Endothelial cell of umbilical vein (primary cell): ENCODE measurements around the gene S100P. TPM values are rescaled to one million over a fixed set of nuclear protein-coding genes. Genes with fewer than 3 reads are reported as not detected.
A peak's percentile ranks its signal among the peaks of the same experiment; 100 is the strongest.

ENCODE experiments used
- BruUV-seq: library from RNA; stranded (reverse); fragments of 400-500 nt; replicated peaks from 2 replicates; lab custom pipeline; 2021; lab: Mats Ljungman, UMichigan
- CTCF ChIA-PET: fragments of 300-600, 350-600 bp; sonication (Branson Sonifier 250); formaldehyde crosslinking; loops from one replicate; lab custom pipeline; 2021; ENCODE audit warnings: antibody characterized with exemption, inconsistent platforms; lab: Charles Lee
- POLR2A ChIA-PET: fragments of 300-600, 350-600 bp; sonication (Branson Sonifier 250); formaldehyde crosslinking; loops from one replicate; lab custom pipeline; 2021; ENCODE audit warnings: antibody characterized with exemption, inconsistent platforms; lab: Charles Lee
- DNase-seq: peaks from one replicate; pipeline ENCODE4 v3.0.0-alpha.2; 2011; ENCODE audit warnings: low read depth, low spot score
- FAIRE-seq: peaks from 2 replicates; lab custom pipeline; 2011; peaks lifted over from hg19 to GRCh38; lab: Jason Lieb, UNC
- H2AFZ ChIP-seq: 2 replicates; pipeline ENCODE4 v1.6.0; 2012; ENCODE audit warnings: low read depth, low read length, control low read depth, inconsistent platforms
- H3K27ac ChIP-seq: 2 replicates; pipeline ENCODE4 v1.5.1; 2011; ENCODE audit warnings: low read depth, mild to moderate bottlenecking, control low read depth, low read length, moderate library complexity; ENCODE audit not compliant: insufficient read depth
- H3K27me3 ChIP-seq, 2 experiments: 2 replicates each; pipeline versions ENCODE4 v1.6.0 to v1.6.1; 2011; ENCODE audit warnings: low read length in 2 of 2, mixed read lengths in 1 of 2; ENCODE audit not compliant: control insufficient read depth in 2 of 2, insufficient read depth in 2 of 2
- H3K36me3 ChIP-seq, 2 experiments: 2 replicates in 1 of 2; 3 replicates in 1 of 2; pipeline ENCODE4 v1.5.1; 2011; ENCODE audit warnings: low read length in 2 of 2, mild to moderate bottlenecking in 1 of 2, moderate library complexity in 1 of 2; ENCODE audit not compliant: control insufficient read depth in 2 of 2, insufficient read depth in 2 of 2; ENCODE audit errors: extremely low read depth in 1 of 2
- H3K4me1 ChIP-seq: 3 replicates; pipeline ENCODE4 v1.5.1; 2011; ENCODE audit warnings: mild to moderate bottlenecking, low read length; ENCODE audit not compliant: control insufficient read depth, insufficient read depth; ENCODE audit errors: extremely low read depth
- H3K4me2 ChIP-seq: 2 replicates; pipeline ENCODE4 v1.6.1; 2011; ENCODE audit warnings: low read length, control low read depth, mixed read lengths; ENCODE audit not compliant: insufficient read depth
- H3K4me3 ChIP-seq, 3 experiments: fragments of 200-600 bp in 1 of 3; sonication (generic), shearing (Covaris generic) in 1 of 3; replicated peaks in 1 of 3; 2 replicates each; pipeline ENCODE4 v1.5.1; 2011 to 2016; ENCODE audit warnings: control low read depth in 3 of 3, low read length in 3 of 3, mild to moderate bottlenecking in 2 of 3, inconsistent platforms in 1 of 3, low read depth in 1 of 3, moderate library complexity in 1 of 3; ENCODE audit not compliant: insufficient read depth in 1 of 3
- H3K79me2 ChIP-seq: 2 replicates; pipeline ENCODE4 v1.6.0; 2012; ENCODE audit warnings: low read length, inconsistent platforms; ENCODE audit not compliant: control insufficient read depth, insufficient read depth
- H3K9ac ChIP-seq: replicated peaks from 2 replicates; pipeline ENCODE3; 2011; ENCODE audit warnings: low read length, control low read depth; ENCODE audit not compliant: insufficient read depth; ENCODE audit errors: extremely low read depth
- H3K9me1 ChIP-seq: replicated peaks from 3 replicates; pipeline ENCODE4 v1.6.0; 2011; ENCODE audit warnings: mild to moderate bottlenecking, low read length; ENCODE audit not compliant: control insufficient read depth, insufficient read depth; ENCODE audit errors: extremely low read depth
- H3K9me3 ChIP-seq: replicated peaks from 2 replicates; pipeline ENCODE4 v1.5.1; 2012; ENCODE audit warnings: low read length, inconsistent platforms; ENCODE audit not compliant: control insufficient read depth, insufficient read depth
- H4K20me1 ChIP-seq: replicated peaks from 2 replicates; pipeline ENCODE3; 2011; ENCODE audit warnings: mild to moderate bottlenecking, low read length; ENCODE audit not compliant: control insufficient read depth, insufficient read depth; ENCODE audit errors: extremely low read depth
- EZH2 ChIP-seq: IDR thresholded peaks from 2 replicates; pipeline ENCODE4 v1.6.1; 2012; ENCODE audit warnings: borderline replicate concordance, low read depth, mild to moderate bottlenecking, moderate library complexity, low read length, inconsistent platforms; ENCODE audit not compliant: severe bottlenecking
- GATA2 ChIP-seq: IDR thresholded peaks from 2 replicates; pipeline ENCODE4 v1.7.0; 2011; ENCODE audit warnings: low read depth, mild to moderate bottlenecking, moderate library complexity, mixed read lengths, low read length; ENCODE audit not compliant: insufficient read length, insufficient read depth
- MYC ChIP-seq: IDR thresholded peaks from one replicate; pipeline ENCODE4 v1.6.1; 2011; ENCODE audit warnings: mild to moderate bottlenecking, low read depth, low read length
- POLR2A ChIP-seq: IDR thresholded peaks from 2 replicates; pipeline ENCODE4 v1.6.1; 2012; ENCODE audit warnings: low read depth, mild to moderate bottlenecking, control low read depth, low read length
- POLR2AphosphoS5 ChIP-seq: IDR thresholded peaks from 2 replicates; pipeline ENCODE4 v1.6.1; 2012; ENCODE audit warnings: low read depth, mild to moderate bottlenecking, control low read depth, low read length, moderate library complexity; ENCODE audit not compliant: insufficient read depth
- dilution Hi-C: fragments of 300-500 bp; cut with MboI; formaldehyde crosslinking; loops from one replicate; pipeline ENCODE4 v1.15.0; 2019; ENCODE audit warnings: low sequenced_read_pairs; ENCODE audit not compliant: extremely low pct_ligation_motif_present
- intact Hi-C: fragments of 100-400 bp; cut with micrococcal nuclease; formaldehyde crosslinking; loops from one replicate; pipeline ENCODE4 v1.10.0; 2022
- polyA plus RNA-seq, 4 experiments: library from polyadenylated mRNA; depleted of rRNA in 3 of 4; stranded (reverse) in 3 of 4; unstranded in 1 of 4; fragments of >200 nt; gene quantifications; 2 replicates each; pipeline versions ENCODE4 v1.2.1 to v1.2.3, GENCODE V29; 2011 to 2012; ENCODE audit warnings: missing spikeins in 1 of 4
- total RNA-seq: library from RNA; stranded (reverse); gene quantifications from 2 replicates; pipeline ENCODE4 v1.2.3, GENCODE V29; 2021
- TF ChIP-seq, protein P1 (sequence below), 2 donors: IDR thresholded peaks; 1 replicate in 1 of 2; 2 replicates in 1 of 2; pipeline ENCODE4 v1.5.1; 2011; ENCODE audit warnings: low read length in 2 of 2, mild to moderate bottlenecking in 2 of 2, moderate library complexity in 2 of 2, control low read depth in 1 of 2, inconsistent platforms in 1 of 2, low read depth in 1 of 2; ENCODE audit not compliant: insufficient read depth in 1 of 2; ENCODE audit errors: extremely low read depth in 1 of 2
- TF ChIP-seq, protein P2 (sequence below): IDR thresholded peaks from 2 replicates; pipeline ENCODE4 v1.6.1; 2011; ENCODE audit not compliant: insufficient read depth, insufficient read length

S100P gene
- total and polyA plus RNA-seq, 2 donors (not counting 3 experiments of a cell fraction or from before 2014, with no cell fraction given), result not detected

DNA sequence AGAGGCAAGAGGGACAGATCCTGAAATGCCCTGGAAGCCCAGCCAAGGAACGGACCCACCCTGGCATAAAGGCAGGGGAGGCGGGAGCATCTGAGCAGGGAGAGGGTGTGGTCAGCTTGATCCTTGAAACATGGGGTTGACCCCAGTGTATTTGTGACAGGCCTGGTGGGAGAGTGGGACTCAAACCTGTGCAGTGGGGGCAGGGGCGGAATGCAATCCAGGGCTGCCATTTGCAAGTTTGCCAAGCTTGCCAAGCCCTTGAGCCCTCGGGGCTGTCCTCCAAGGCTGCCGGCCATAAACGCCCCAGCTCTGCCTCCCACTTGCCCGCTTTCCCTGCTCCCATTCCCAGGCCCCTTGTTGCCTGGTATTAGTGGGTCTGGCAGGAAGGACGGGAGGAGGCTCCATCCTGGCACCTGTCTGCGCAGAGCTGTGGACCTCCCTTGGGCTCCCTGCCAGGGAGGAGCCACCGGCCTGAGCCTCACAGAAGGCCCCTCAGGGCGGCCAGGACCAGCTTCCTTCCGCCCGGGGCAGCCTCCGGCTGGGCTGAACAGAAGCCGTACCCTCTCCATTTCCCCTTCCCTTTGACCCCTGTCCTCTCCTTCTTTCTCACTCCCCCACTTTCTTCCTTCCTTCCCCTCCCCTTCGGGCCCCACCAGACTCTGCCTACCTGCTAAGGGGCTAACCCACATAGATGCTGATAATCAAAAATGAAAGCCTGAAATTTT lies 661 bp downstream of the S100P start:
- TF ChIP-seq GATA2, result no peak
- TF ChIP-seq POLR2AphosphoS5, result peak; percentile 24
- no peak for TF ChIP-seq MYC
- BruUV-seq, result no TSS peak
- peak overlapping the region; percentile 41 for H3K4me2 ChIP-seq
- FAIRE-seq, result peak; percentile 15
- ChIA-PET CTCF (interaction anchor here (0.6 to 2.6 kb wide), 4 partner anchors 8 to 15 kb away, joined by 3 to 7 read pairs (median 3); partner anchors contain the start of gene MRFAP1L1), POLR2A (no interaction called here)
- no peaks in the 10 kb centered on the region for H3K79me2 ChIP-seq
- H4K20me1 ChIP-seq, result no peaks in the 10 kb centered on the region
- peak; percentile 21 for DNase-seq
- H3K27ac ChIP-seq, result no peak overlapping the region
- peak overlapping the region; percentile 63 for H2AFZ ChIP-seq
- intact Hi-C loops (no loop called here), dilution Hi-C loops (no loop called here)
- H3K4me1 ChIP-seq, result peaks cover 8% of the 10 kb centered on the region
- no peaks in the 10 kb centered on the region for H3K9me3 ChIP-seq
- H3K36me3 ChIP-seq, result no peaks in the 10 kb centered on the region
- H3K4me3 ChIP-seq, result no peak overlapping the region
- H3K27me3 ChIP-seq, result no peaks in the 10 kb centered on the region
- no peak overlapping the region for H3K9ac ChIP-seq
- H3K9me1 ChIP-seq, result no peaks in the 10 kb centered on the region

DNA sequence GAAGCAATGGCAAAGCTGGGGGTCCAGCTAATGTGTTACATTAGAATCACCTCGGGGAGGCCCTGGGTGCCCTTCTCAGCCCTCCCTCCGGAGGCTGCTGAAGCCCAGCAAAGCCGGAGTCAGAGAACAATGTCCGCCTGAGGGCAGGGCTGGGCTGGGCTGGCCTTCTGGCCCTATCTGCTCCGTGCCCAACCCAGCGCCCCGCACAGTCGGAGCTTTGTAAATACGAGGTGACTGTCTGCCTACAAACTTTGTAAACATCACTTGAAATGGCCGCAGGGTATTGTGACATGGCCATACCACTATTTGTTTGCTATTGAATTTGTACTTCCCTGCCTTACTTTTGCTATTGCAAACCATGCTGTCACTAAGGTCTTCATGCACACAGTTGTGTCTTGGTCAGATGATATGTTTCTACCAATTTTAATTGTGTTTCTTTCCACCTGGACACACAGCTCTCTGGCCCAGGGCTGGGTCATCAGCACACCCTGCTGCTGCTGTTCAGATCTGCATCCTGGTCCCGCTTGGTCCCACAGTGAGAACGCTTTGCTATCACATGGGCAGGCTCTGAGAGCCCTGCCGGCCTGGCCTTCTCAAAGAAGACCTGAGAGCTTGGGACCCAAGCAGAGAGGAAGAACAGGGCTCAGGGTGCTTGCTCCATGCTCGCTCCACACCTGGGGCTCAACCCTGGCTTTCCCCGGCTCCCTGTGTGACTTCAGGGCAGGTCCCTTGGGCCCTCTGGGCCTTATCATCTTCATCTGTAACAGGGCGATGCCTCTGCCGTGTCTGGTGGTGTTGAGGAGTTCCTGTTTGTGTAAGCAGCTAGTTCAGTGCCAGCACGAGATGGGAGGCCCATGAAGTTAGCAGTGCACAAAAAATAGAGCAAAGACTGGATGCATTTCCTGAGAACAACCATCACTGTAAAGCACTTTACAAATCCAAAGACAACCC lies 2.3 kb downstream of the S100P start:
- TF ChIP-seq MYC (no peak), POLR2A (no peak), POLR2AphosphoS5 (no peak), EZH2 (no peak)
- TF ChIP-seq, protein P1, sequence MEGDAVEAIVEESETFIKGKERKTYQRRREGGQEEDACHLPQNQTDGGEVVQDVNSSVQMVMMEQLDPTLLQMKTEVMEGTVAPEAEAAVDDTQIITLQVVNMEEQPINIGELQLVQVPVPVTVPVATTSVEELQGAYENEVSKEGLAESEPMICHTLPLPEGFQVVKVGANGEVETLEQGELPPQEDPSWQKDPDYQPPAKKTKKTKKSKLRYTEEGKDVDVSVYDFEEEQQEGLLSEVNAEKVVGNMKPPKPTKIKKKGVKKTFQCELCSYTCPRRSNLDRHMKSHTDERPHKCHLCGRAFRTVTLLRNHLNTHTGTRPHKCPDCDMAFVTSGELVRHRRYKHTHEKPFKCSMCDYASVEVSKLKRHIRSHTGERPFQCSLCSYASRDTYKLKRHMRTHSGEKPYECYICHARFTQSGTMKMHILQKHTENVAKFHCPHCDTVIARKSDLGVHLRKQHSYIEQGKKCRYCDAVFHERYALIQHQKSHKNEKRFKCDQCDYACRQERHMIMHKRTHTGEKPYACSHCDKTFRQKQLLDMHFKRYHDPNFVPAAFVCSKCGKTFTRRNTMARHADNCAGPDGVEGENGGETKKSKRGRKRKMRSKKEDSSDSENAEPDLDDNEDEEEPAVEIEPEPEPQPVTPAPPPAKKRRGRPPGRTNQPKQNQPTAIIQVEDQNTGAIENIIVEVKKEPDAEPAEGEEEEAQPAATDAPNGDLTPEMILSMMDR (IDR thresholded peaks at IDR 0.05; ENCODE audit: extremely low read depth in 1 of 2, insufficient read depth in 1 of 2, low read depth in 1 of 2, low read length in 2 of 2), result no peak
- TF ChIP-seq, protein P2, sequence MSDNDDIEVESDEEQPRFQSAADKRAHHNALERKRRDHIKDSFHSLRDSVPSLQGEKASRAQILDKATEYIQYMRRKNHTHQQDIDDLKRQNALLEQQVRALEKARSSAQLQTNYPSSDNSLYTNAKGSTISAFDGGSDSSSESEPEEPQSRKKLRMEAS, result no peak
- DNase-seq, result no peak
- no peaks in the 10 kb centered on the region for H4K20me1 ChIP-seq
- H3K4me2 ChIP-seq, result no peak overlapping the region
- H3K9me3 ChIP-seq, result no peaks in the 10 kb centered on the region
- POLR2A ChIA-PET, result no interaction called here
- H2AFZ ChIP-seq, result no peak overlapping the region
- no peaks in the 10 kb centered on the region for H3K36me3 ChIP-seq
- no peak for FAIRE-seq
- BruUV-seq, result no TSS peak
- no peak overlapping the region for H3K4me3 ChIP-seq
- H3K27me3 ChIP-seq, result no peaks in the 10 kb centered on the region
- no peaks in the 10 kb centered on the region for H3K9me1 ChIP-seq
- H3K79me2 ChIP-seq, result no peaks in the 10 kb centered on the region
- H3K9ac ChIP-seq, result no peak overlapping the region
- intact Hi-C loops (no loop called here), dilution Hi-C loops (no loop called here)
- CTCF ChIA-PET, result interaction anchor here (2.6 kb wide), 1 partner anchor 13 kb away, joined by 7 read pairs; the partner anchor contains the start of gene MRFAP1L1
- no peak overlapping the region for H3K27ac ChIP-seq
- peaks cover 8% of the 10 kb centered on the region for H3K4me1 ChIP-seq
